ENCODE results near the gene KNSTRN. TPM values are rescaled to one million over a fixed set of nuclear protein-coding genes. Genes with fewer than 3 reads are reported as not detected.

Gene KNSTRN
- total RNA-seq, 1 donor from 2014 or later, result 152 TPM

DNA sequence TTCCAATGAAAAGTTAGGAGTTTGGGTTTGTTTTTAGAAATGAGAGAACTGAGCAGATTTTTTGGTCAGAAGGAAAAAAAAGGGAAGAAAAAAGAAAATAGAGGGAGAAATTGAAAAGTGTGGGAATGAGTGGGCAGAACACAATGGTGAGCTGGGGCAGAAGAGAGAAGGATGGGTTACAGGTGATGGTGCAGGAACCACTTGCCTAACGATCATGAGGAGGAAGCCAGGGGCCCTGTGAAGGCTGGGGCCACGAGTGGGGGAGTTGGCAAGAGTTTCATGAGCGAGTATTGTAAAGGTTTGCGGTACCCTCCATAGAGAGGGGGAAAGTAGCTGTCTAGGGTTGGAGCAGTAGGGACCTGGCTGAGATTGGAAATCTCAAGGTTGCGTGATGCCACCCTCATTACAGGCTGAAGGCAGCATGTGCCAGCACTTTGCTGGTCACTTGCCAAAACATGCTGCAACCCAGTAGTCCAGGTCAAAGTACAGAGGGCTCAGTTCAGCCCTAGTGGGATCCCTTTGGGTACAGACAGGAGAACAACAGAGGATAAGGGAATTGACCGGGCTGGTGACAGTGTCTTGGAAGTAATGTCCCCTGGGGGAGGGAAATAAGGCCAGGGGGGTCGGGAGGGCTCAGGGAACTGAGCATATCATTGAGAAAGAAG is 29.7 kb downstream of the KNSTRN start:
- H3K4me2 ChIP-seq, result no peak overlapping the region
- H3K9me3 ChIP-seq (ENCODE audit: low read depth), result no peaks in the 10 kb centered on the region
- H3F3A ChIP-seq (ENCODE audit: low read depth), result peaks cover 3% of the 10 kb centered on the region
- no peak overlapping the region for H3K4me3 Mint-ChIP-seq
- H2AFZ ChIP-seq (replicated peaks), result no peak overlapping the region
- H4K20me1 ChIP-seq (ENCODE audit: low read depth), result peaks cover 10% of the 10 kb centered on the region
- H3K36me3 Mint-ChIP-seq, result peaks cover 39% of the 10 kb centered on the region
- H3K36me3 ChIP-seq, result no peaks in the 10 kb centered on the region
- peaks cover 2% of the 10 kb centered on the region for H3K27me3 Mint-ChIP-seq (ENCODE audit: insufficient read depth, low read depth)
- H3K27ac ChIP-seq, result no peak overlapping the region
- H3K9ac ChIP-seq, result no peak overlapping the region
- DNase-seq (ENCODE audit: low spot score), result no peak
- peaks cover 6% of the 10 kb centered on the region for H3K4me1 ChIP-seq
- H3K27ac Mint-ChIP-seq, result no peak overlapping the region
- no peaks in the 10 kb centered on the region for H3K27me3 ChIP-seq
- peaks cover 6% of the 10 kb centered on the region for H3K79me2 ChIP-seq (ENCODE audit: low read depth)
- H3K4me1 Mint-ChIP-seq, result peaks cover 7% of the 10 kb centered on the region
- no peak overlapping the region for H3K4me3 ChIP-seq
- no peaks in the 10 kb centered on the region for H3K9me3 Mint-ChIP-seq
- TF ChIP-seq EZH2 (IDR thresholded peaks at IDR 0.05) (no peak), EZH2phosphoT487 (IDR thresholded peaks at IDR 0.05) (no peak), CTCF (IDR thresholded peaks at IDR 0.05) (no peak)

DNA sequence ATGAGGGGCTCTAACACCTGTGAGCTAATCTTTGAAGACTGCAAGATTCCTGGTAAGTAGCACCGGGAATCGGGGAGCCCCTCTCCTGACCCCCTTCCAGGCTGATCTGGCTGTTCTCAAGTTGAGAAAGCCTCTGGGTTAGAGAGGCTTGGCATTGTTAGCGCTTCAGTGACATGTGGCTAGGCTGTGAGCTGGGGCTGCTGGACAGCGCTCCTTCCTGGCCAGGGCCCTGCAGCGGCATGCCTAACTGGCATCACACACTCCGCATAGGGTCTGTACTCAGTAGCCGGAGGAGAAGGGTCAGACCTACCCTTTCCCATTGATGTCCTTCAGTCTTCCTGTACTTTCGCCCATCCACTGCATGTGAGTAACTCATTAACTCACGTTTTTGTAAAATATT is 30.5 kb downstream of the KNSTRN start:
- H3K27ac Mint-ChIP-seq, result peak overlapping the region; percentile 37
- Histone ChIP-seq H4K20me1 (ENCODE audit: low read depth) (peaks cover 3% of the 10 kb centered on the region), H3K79me2 (ENCODE audit: low read depth) (no peaks in the 10 kb centered on the region), H3K9me3 (ENCODE audit: low read depth) (no peaks in the 10 kb centered on the region), H3K36me3 (no peaks in the 10 kb centered on the region), H3K4me1 (no peaks in the 10 kb centered on the region), H3K27me3 (no peaks in the 10 kb centered on the region), H3K4me3 (no peak overlapping the region), H3K4me2 (no peak overlapping the region), H3K9ac (no peak overlapping the region), H2AFZ (replicated peaks) (no peak overlapping the region), H3F3A (ENCODE audit: low read depth) (no peaks in the 10 kb centered on the region), H3K27ac (no peak overlapping the region)
- TF ChIP-seq EZH2 (IDR thresholded peaks at IDR 0.05) (no peak), EZH2phosphoT487 (IDR thresholded peaks at IDR 0.05) (no peak), CTCF (IDR thresholded peaks at IDR 0.05) (no peak)
- H3K27me3 Mint-ChIP-seq (ENCODE audit: insufficient read depth, low read depth), result peaks cover 2% of the 10 kb centered on the region
- DNase-seq (ENCODE audit: low spot score), result no peak
- no peaks in the 10 kb centered on the region for H3K4me1 Mint-ChIP-seq
- H3K4me3 Mint-ChIP-seq, result no peak overlapping the region
- H3K9me3 Mint-ChIP-seq, result no peaks in the 10 kb centered on the region
- peaks cover 41% of the 10 kb centered on the region for H3K36me3 Mint-ChIP-seq

- TF ChIP-seq CTCF (IDR thresholded peaks at IDR 0.05), result no peak
- no peak for TF ChIP-seq EZH2 (IDR thresholded peaks at IDR 0.05)
- no peak for TF ChIP-seq EZH2phosphoT487 (IDR thresholded peaks at IDR 0.05)
- Histone ChIP-seq H4K20me1 (ENCODE audit: low read depth) (peaks cover 3% of the 10 kb centered on the region), H3K27ac (no peak overlapping the region), H3K4me3 (no peak overlapping the region), H3K4me1 (no peaks in the 10 kb centered on the region), H3F3A (ENCODE audit: low read depth) (no peaks in the 10 kb centered on the region), H3K36me3 (no peaks in the 10 kb centered on the region), H3K27me3 (no peaks in the 10 kb centered on the region), H2AFZ (replicated peaks) (no peak overlapping the region), H3K4me2 (no peak overlapping the region), H3K79me2 (ENCODE audit: low read depth) (no peaks in the 10 kb centered on the region), H3K9me3 (ENCODE audit: low read depth) (no peaks in the 10 kb centered on the region), H3K9ac (no peak overlapping the region)
- Mint-ChIP-seq H3K27me3 (ENCODE audit: insufficient read depth, low read depth) (peaks cover 2% of the 10 kb centered on the region), H3K27ac (no peak overlapping the region), H3K36me3 (peaks cover 38% of the 10 kb centered on the region), H3K4me3 (no peak overlapping the region), H3K9me3 (no peaks in the 10 kb centered on the region), H3K4me1 (no peaks in the 10 kb centered on the region)
- no peak for DNase-seq (ENCODE audit: low spot score)
Observed at GRCh38 chr15:40414816-40415215, 32.3 kb downstream of the KNSTRN start.
